BJ (cell line): ENCODE measurements around the gene EPAS1. TPM values are rescaled to one million over a fixed set of nuclear protein-coding genes. Genes with fewer than 3 reads are reported as not detected.

Source experiments
- CTCF ChIA-PET: fragments of 350-600 bp; formaldehyde crosslinking; extraction: SDS; loops from one replicate; lab custom pipeline; 2021; ENCODE audit warnings: antibody characterized with exemption, inconsistent platforms; lab: Yijun Ruan, JAX
- POLR2A ChIA-PET: fragments of 300-600 bp; sonication (Branson Sonifier 250); formaldehyde crosslinking; extraction: SDS; loops from one replicate; lab custom pipeline; 2021; ENCODE audit warnings: antibody characterized with exemption; lab: Charles Lee
- DNase-seq: peaks from one replicate; pipeline ENCODE4 v3.0.0-alpha.2; 2011; ENCODE audit warnings: low read depth
- H3K27me3 ChIP-seq: 2 replicates; pipeline ENCODE4 v1.6.0; 2011; ENCODE audit warnings: low read length; ENCODE audit not compliant: control insufficient read depth, insufficient read depth
- H3K36me3 ChIP-seq: 2 replicates; pipeline ENCODE4 v1.5.1; 2011; ENCODE audit warnings: low read length; ENCODE audit not compliant: control insufficient read depth, insufficient read depth
- H3K4me3 ChIP-seq: 2 replicates; pipeline ENCODE4 v1.5.1; 2011; ENCODE audit warnings: low read depth, mild to moderate bottlenecking, control low read depth, low read length
- CTCF ChIP-seq: IDR thresholded peaks from 2 replicates; pipeline ENCODE4 v1.5.1; 2011; ENCODE audit warnings: low read depth, mild to moderate bottlenecking, control low read depth, inconsistent platforms, low read length, moderate library complexity; ENCODE audit not compliant: insufficient read depth
- polyA plus RNA-seq: library from polyadenylated mRNA; depleted of rRNA; stranded (reverse); fragments of >200 nt; gene quantifications from 2 replicates; pipeline ENCODE4 v1.2.3, GENCODE V29; 2011

Gene EPAS1
- polyA plus RNA-seq, 1 experiment: 531 TPM

- POLR2A ChIA-PET: interaction anchor here (0.7 kb wide), 1 partner anchor 59 kb away, joined by 3 read pairs; no protein-coding TSS in a partner anchor
- CTCF ChIA-PET: interaction anchor here (0.6 kb wide), 1 partner anchor 22 kb away, joined by 3 read pairs; no protein-coding TSS in a partner anchor
- DNase-seq: no peak
Observed at GRCh38 chr2:46304635-46305034, 7.4 kb downstream of the EPAS1 start.

DNA sequence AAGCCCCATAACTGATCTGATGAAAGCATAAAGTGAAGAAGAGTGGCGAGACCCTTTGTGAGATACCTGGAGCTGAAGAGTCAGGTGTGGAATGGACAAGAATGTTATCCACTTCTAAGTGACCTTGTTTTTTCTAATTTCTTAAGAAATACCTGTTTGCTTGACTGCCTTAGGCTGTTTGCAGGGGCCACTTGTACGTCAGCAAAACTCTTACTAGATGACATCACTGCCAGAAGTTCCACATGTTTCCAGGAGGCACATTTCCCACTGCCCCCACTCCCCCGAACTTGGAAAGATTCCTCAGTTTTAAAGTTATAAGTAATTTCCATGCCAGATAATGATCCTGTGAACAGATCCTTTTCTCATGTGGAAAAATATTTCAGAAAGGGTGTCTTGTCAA, 8.0 kb downstream of the EPAS1 start:
- Histone ChIP-seq H3K36me3 (peaks cover 2% of the 10 kb centered on the region; the same call in 1 of the 2 replicates), H3K27me3 (no peaks in the 10 kb centered on the region), H3K4me3 (no peak overlapping the region)
- CTCF ChIA-PET: interaction anchor here (0.6 kb wide), 2 partner anchors 22 to 228 kb away, joined by 3 read pairs; no protein-coding TSS in a partner anchor
- POLR2A ChIA-PET: interaction anchor here (0.7 kb wide), 1 partner anchor 58 kb away, joined by 3 read pairs; no protein-coding TSS in a partner anchor
- TF ChIP-seq CTCF: no peak
- DNase-seq: no peak

More at GRCh38 chr2:46304635-46305034, 7.4 kb downstream of the EPAS1 start:
- H3K36me3 ChIP-seq: peaks cover 2% of the 10 kb centered on the region; the same call in 1 of the 2 replicates
- H3K27me3 ChIP-seq: no peaks in the 10 kb centered on the region
- TF ChIP-seq CTCF: no peak
- no peak overlapping the region for H3K4me3 ChIP-seq

GRCh38 chr2:46305767-46306166, 8.6 kb downstream of the EPAS1 start:
- ChIA-PET POLR2A (no interaction called here), CTCF (interaction anchor here (0.6 kb wide), 1 partner anchor 229 kb away, joined by 3 read pairs; no protein-coding TSS in a partner anchor)
- H3K4me3 ChIP-seq: no peak overlapping the region
- no peaks in the 10 kb centered on the region for H3K27me3 ChIP-seq
- no peak for TF ChIP-seq CTCF
- H3K36me3 ChIP-seq: peaks cover 2% of the 10 kb centered on the region; the same call in 1 of the 2 replicates
- no peak for DNase-seq

- DNase-seq: peak; percentile 72
- ChIA-PET POLR2A (no interaction called here), CTCF (no interaction called here)
- no peak for TF ChIP-seq CTCF
- H3K4me3 ChIP-seq: no peak overlapping the region
- H3K36me3 ChIP-seq: peaks cover 2% of the 10 kb centered on the region; the same call in 1 of the 2 replicates
- no peaks in the 10 kb centered on the region for H3K27me3 ChIP-seq
Observed at GRCh38 chr2:46306330-46306751, 9.1 kb downstream of the EPAS1 start.

GRCh38 chr2:46306988-46307655, 9.9 kb downstream of the EPAS1 start:
- CTCF ChIA-PET: interaction anchor here (1.6 kb wide), 1 partner anchor 314 kb away, joined by 5 read pairs; no protein-coding TSS in a partner anchor
- no peaks in the 10 kb centered on the region for H3K27me3 ChIP-seq
- peaks cover 2% of the 10 kb centered on the region; the same call in 1 of the 2 replicates for H3K36me3 ChIP-seq
- H3K4me3 ChIP-seq: no peak overlapping the region
- POLR2A ChIA-PET: no interaction called here
- no peak for TF ChIP-seq CTCF
- no peak for DNase-seq
